A673 (cell line): ENCODE measurements around the gene ZNF385B. TPM values are rescaled to one million over a fixed set of nuclear protein-coding genes. Genes with fewer than 3 reads are reported as not detected.

ENCODE experiments used
- BruUV-seq: library from RNA; stranded (reverse); fragments of 400-500 nt; replicated peaks from 2 replicates; lab custom pipeline; 2021; lab: Mats Ljungman, UMichigan
- CTCF ChIA-PET: fragments of 300-600 bp; sonication (Branson Sonifier 250); formaldehyde crosslinking; loops from one replicate; lab custom pipeline; 2022; ENCODE audit warnings: antibody characterized with exemption; lab: Charles Lee
- POLR2A ChIA-PET: fragments of 300-600 bp; sonication (Branson Sonifier 250); formaldehyde crosslinking; loops from one replicate; lab custom pipeline; 2022; ENCODE audit warnings: antibody characterized with exemption; ENCODE audit not compliant: low non-redundant PET; lab: Charles Lee
- DNase-seq: peaks from one replicate; pipeline ENCODE4 v3.0.0-alpha.2; 2015; ENCODE audit warnings: low spot score
- H3K27ac ChIP-seq: fragments of 200-600 bp; sonication (generic); 2 replicates; pipeline ENCODE4 v1.5.1; 2016; ENCODE audit warnings: mixed run types, low read depth, mild to moderate bottlenecking, mixed read lengths, antibody characterized with exemption, low read length; ENCODE audit not compliant: poor library complexity, severe bottlenecking
- H3K27me3 ChIP-seq: fragments of 200-600 bp; sonication (generic); replicated peaks from 2 replicates; pipeline ENCODE4 v1.6.1; 2017; ENCODE audit warnings: mixed run types, low read depth, mild to moderate bottlenecking, mixed read lengths, antibody characterized with exemption, low read length; ENCODE audit not compliant: insufficient read depth, poor library complexity
- H3K36me3 ChIP-seq: fragments of 200-600 bp; sonication (generic); 2 replicates; pipeline ENCODE4 v1.6.1; 2016; ENCODE audit warnings: mixed run types, mild to moderate bottlenecking, mixed read lengths, antibody characterized with exemption, low read length; ENCODE audit not compliant: insufficient read depth, poor library complexity, severe bottlenecking
- H3K4me1 ChIP-seq: fragments of 200-600 bp; sonication (generic); 2 replicates; pipeline ENCODE4 v1.6.1; 2017; ENCODE audit warnings: mixed run types, mild to moderate bottlenecking, mixed read lengths, antibody characterized with exemption, low read length; ENCODE audit not compliant: insufficient read depth, poor library complexity, severe bottlenecking
- H3K4me3 ChIP-seq: fragments of 200-600 bp; sonication (generic); 2 replicates; pipeline ENCODE4 v1.5.1; 2016; ENCODE audit warnings: low read depth, mixed run types, mild to moderate bottlenecking, mixed read lengths, low read length; ENCODE audit not compliant: poor library complexity, severe bottlenecking
- H3K9me3 ChIP-seq: fragments of 200-600 bp; sonication (generic); 2 replicates; pipeline ENCODE4 v1.6.1; 2016; ENCODE audit warnings: mixed run types, low read depth, mild to moderate bottlenecking, mixed read lengths, antibody characterized with exemption, low read length; ENCODE audit not compliant: poor library complexity, severe bottlenecking
- EZH2 ChIP-seq: fragments of 200-600 bp; sonication (generic); IDR thresholded peaks from 2 replicates; pipeline ENCODE4 v1.6.1; 2017; ENCODE audit warnings: borderline replicate concordance, low read depth, mild to moderate bottlenecking, mixed read lengths, antibody characterized with exemption, low read length; ENCODE audit not compliant: poor library complexity, severe bottlenecking
- intact Hi-C: fragments of 100-400 bp; cut with micrococcal nuclease; formaldehyde crosslinking; loops from one replicate; pipeline ENCODE4 v1.10.0; 2022; ENCODE audit not compliant: unreplicated experiment
- total RNA-seq: library from RNA; stranded (reverse); gene quantifications from 2 replicates; pipeline ENCODE4 v1.2.3, GENCODE V29; 2021
- TF ChIP-seq, protein P1 (sequence below): fragments of 300-800, 200-600 bp; sonication (generic); conservative IDR thresholded peaks from 2 replicates; pipeline ENCODE4 v1.5.1; 2017; ENCODE audit warnings: low read depth, mild to moderate bottlenecking, antibody characterized with exemption, low read length, moderate library complexity, mixed read lengths

ZNF385B gene
- total RNA-seq, 1 experiment from 2014 or later = not detected

DNA sequence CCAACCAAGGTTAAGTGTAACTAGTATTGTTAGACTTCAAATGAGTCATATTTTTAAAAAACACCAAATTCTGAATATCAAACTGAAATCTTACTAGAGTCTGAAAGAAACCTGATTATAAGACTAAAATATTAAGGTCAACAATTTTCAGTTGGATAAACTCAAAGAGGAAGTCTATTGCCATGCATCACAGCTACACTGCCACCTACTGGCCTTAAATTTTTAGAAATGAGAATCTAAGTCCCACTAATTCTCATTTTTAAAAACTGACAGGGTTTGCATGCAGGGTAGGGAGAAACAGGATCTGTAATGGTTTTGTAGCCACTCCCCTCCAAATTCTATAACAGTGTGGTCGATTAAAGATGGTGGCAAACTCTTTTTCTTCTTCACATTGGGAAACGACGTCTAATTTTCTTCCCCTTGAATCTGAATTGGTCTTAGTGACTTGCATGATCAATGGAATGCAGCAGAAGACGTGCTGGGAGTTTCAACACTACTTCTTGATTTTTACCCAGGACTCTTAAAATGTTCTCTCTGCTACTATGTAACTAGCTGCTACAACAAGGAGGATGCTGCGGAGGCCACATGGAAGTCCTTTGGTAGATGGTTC, 420.7 kb downstream of the ZNF385B start:
- no peak for TF ChIP-seq EZH2
- TF ChIP-seq, protein P1, sequence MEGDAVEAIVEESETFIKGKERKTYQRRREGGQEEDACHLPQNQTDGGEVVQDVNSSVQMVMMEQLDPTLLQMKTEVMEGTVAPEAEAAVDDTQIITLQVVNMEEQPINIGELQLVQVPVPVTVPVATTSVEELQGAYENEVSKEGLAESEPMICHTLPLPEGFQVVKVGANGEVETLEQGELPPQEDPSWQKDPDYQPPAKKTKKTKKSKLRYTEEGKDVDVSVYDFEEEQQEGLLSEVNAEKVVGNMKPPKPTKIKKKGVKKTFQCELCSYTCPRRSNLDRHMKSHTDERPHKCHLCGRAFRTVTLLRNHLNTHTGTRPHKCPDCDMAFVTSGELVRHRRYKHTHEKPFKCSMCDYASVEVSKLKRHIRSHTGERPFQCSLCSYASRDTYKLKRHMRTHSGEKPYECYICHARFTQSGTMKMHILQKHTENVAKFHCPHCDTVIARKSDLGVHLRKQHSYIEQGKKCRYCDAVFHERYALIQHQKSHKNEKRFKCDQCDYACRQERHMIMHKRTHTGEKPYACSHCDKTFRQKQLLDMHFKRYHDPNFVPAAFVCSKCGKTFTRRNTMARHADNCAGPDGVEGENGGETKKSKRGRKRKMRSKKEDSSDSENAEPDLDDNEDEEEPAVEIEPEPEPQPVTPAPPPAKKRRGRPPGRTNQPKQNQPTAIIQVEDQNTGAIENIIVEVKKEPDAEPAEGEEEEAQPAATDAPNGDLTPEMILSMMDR = peak; percentile 77
- Histone ChIP-seq H3K36me3 (no peaks in the 10 kb centered on the region), H3K27me3 (no peaks in the 10 kb centered on the region), H3K27ac (no peak overlapping the region), H3K4me1 (no peaks in the 10 kb centered on the region), H3K4me3 (no peak overlapping the region), H3K9me3 (no peaks in the 10 kb centered on the region)
- intact Hi-C loops = loop anchor here (2.0 to 10.0 kb wide), 2 partner anchors 222 to 646 kb away; no protein-coding TSS in a partner anchor
- ChIA-PET CTCF (interaction anchor here (1.7 kb wide), 1 partner anchor 222 kb away, joined by 4 read pairs; no protein-coding TSS in a partner anchor), POLR2A (no interaction called here)
- peak; percentile 59 for DNase-seq
- BruUV-seq = no TSS peak

DNA sequence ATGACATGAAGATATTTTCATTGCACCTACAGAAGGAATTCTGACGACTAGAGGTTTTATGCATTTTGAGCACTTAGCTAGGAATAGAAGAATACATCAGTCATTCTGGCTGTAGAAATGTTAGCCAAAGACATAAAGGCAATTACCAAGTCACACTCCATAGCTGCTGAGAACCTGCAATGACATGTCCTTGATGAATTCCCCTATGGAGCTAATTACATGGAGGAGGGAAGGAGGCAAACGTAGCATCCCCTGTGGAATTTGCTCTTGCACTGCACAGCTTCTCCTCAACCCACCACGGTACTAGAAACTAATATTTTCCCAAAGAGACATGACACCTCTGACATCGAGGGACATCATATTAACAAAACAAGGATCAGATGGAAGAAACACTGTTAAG, 422.8 kb downstream of the ZNF385B start:
- no peaks in the 10 kb centered on the region for H3K36me3 ChIP-seq
- no peak overlapping the region for H3K4me3 ChIP-seq
- H3K27me3 ChIP-seq = no peaks in the 10 kb centered on the region
- ChIA-PET POLR2A (no interaction called here), CTCF (no interaction called here)
- H3K27ac ChIP-seq = no peak overlapping the region
- no peaks in the 10 kb centered on the region for H3K9me3 ChIP-seq
- intact Hi-C loops = no loop called here
- no TSS peak for BruUV-seq
- H3K4me1 ChIP-seq = no peaks in the 10 kb centered on the region
- TF ChIP-seq, protein P1 = no peak
- no peak for TF ChIP-seq EZH2
- DNase-seq = no peak

DNA sequence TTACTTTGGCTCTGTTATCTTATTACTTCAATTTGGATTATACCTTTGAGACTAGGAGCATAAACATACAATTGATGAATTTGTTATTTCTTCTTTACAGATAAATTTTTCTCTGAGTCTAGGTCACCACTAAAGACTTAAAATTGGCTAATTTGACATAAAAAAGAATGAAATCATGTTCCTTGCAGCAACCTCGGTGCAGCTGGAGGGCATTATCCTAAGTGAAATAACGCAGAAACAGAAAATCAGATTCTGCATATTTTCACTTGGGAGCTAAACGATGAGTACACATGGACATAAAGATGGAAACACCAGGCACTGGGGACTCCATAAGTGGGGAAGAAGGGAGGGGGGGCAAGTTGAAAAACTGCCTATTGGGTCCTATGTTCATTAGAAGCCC, 424.0 kb downstream of the ZNF385B start:
- POLR2A ChIA-PET = no interaction called here
- BruUV-seq = no TSS peak
- CTCF ChIA-PET = no interaction called here
- intact Hi-C loops = no loop called here
- no peak overlapping the region for H3K27ac ChIP-seq
- no peak overlapping the region for H3K4me3 ChIP-seq
- no peaks in the 10 kb centered on the region for H3K36me3 ChIP-seq
- no peak for DNase-seq
- no peaks in the 10 kb centered on the region for H3K27me3 ChIP-seq
- no peaks in the 10 kb centered on the region for H3K4me1 ChIP-seq
- no peak for TF ChIP-seq EZH2
- no peaks in the 10 kb centered on the region for H3K9me3 ChIP-seq

DNA sequence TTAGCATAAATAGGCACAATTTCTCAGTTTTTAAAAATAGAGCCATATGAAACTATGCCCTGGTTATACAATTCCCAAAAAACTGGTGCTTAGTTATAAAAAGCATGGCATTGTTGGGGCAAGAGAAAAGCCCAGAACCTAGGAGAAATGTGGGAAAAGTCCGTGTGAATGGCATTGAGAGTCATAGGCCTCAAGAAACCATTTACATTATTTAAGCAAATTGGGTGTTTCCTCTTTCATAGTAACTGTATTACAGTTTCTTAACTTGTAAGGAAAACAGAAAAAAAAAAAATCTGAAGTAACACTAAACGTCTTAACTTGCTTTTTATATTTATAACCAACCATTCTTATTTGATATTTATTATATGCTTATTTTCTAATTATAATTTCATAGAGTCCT, 425.8 kb downstream of the ZNF385B start:
- DNase-seq = no peak

More for the DNA sequence above, 425.8 kb downstream of the ZNF385B start:
- CTCF ChIA-PET = no interaction called here
- intact Hi-C loops = no loop called here
- Histone ChIP-seq H3K9me3 (no peaks in the 10 kb centered on the region), H3K4me3 (no peak overlapping the region), H3K4me1 (no peaks in the 10 kb centered on the region), H3K27ac (no peak overlapping the region), H3K36me3 (no peaks in the 10 kb centered on the region), H3K27me3 (peaks cover 2% of the 10 kb centered on the region)
- POLR2A ChIA-PET = no interaction called here
- no peak for TF ChIP-seq EZH2
- TF ChIP-seq, protein P1 = no peak
- BruUV-seq = no TSS peak
